ENCODE results near the gene SUN3. TPM values are rescaled to one million over a fixed set of nuclear protein-coding genes. Genes with fewer than 3 reads are reported as not detected.
"Not testable (repeated sequence)": the region's sequence is repeated elsewhere in the genome, so short reads cannot be mapped to it uniquely, and the experiment has no call there.

The SUN3 gene
- total RNA-seq, 1 donor from 2014 or later = not detected

- DNase-seq (ENCODE audit: low spot score) = peak; percentile 96
- intact Hi-C loops (cut with DNase I) = loop anchor here (5.0 kb wide), 2 partner anchors 43 to 52 kb away; partner anchors contain the start of gene UPP1
These were observed 6.5 kb upstream of the SUN3 start, which contains the start of gene C7orf57 for GRCh38 chr7:48035301-48035966. Gene C7orf57 (plus strand): TSS chr7:48035543. CDS start chr7:48036309, 766 bp downstream.

DNA sequence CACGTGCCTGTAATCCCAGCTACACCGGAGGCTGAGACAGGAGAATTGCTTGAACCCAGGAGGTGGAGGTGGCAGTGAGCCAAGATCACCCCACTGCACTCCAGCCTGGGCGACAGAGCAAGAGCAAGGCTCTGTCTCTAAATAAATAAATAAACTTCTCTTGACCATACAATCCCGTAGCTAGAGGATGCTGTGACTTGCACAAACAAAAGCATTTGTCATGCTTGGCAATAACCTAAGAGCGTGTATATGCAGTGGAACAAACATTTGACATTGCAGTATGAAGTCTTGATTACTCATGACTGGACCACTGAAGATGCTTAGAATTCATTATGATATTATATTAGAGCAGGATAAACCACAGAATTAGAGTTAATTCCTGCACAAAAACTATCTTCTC is 5.0 kb upstream of the SUN3 start:
- no peak for DNase-seq (ENCODE audit: low spot score)

GRCh38 chr7:48031111-48031510 is 2.2 kb upstream of the SUN3 start:
- no peak for DNase-seq (ENCODE audit: low spot score)
- intact Hi-C loops (cut with DNase I) = no loop called here

More for the DNA sequence above, 5.0 kb upstream of the SUN3 start:
- intact Hi-C loops (cut with DNase I) = no loop called here

- intact Hi-C loops (cut with DNase I) = no loop called here
- DNase-seq (ENCODE audit: low spot score) = no peak
These were observed 3.3 kb downstream of the SUN3 start for GRCh38 chr7:48025624-48026023.

- intact Hi-C loops (cut with DNase I) = no loop called here
These were observed 11.2 kb downstream of the SUN3 start for GRCh38 chr7:48017674-48018073.

DNA sequence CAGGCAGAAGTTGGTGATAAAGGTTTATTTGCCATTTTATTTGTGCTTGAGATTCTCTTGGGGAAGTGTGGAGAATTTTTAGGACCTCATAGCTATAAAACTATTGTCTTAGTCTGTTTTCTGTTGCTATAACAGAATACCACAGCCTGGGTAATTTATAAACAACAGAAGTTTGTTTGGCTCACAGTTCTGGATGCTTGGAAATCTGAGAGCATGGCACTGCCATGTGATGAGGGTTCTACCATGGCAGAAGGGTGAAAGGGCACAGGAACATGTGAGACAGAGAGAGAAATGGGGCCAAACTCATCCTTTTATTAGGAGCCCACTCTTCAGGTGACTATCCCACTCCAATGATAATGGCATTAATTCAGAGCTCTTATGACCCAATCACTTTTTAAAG is 12.3 kb downstream of the SUN3 start:
- DNase-seq (ENCODE audit: low spot score) = no peak
- intact Hi-C loops (cut with DNase I) = no loop called here

More at GRCh38 chr7:48017674-48018073, 11.2 kb downstream of the SUN3 start:
- no peak for DNase-seq (ENCODE audit: low spot score)

DNA sequence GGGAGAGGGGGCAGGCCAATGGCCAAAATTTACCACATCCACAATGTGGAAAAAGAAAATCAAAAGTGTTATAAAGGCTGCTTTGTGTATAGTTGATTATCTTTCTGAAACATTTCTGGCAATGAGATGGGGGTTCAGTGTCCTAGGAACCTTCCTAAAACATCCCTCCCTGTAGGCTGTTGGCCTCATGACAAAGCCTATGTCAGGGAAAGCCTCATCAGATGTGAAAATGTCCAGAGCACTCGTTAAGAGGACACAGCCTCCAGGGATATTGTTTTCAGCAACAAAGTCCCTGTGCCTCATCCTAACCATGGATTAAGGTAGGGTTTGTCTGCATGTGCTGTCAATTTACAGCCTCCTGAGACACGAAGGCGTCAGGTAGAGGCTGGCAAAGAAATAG is 17.0 kb downstream of the SUN3 start:
- no peak for DNase-seq (ENCODE audit: low spot score)
- intact Hi-C loops (cut with DNase I) = no loop called here

DNA sequence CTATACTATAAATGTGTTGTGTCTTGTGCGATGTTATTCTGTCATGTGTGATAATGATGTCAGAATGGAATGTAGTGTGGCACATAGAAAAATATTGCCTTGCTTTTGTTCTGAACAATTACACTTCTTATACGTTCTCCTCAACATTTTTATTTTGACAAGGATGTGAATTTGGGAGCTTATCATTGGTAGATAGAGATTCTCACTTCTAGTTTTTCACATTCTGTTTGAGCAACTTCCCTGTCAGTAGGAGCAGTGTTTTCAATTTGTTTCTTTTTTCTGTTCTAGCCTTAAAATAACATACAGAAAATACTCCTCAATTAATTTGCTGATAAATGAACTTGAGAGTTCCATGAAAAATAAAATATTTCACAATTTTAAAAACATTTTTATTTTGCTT is 17.6 kb downstream of the SUN3 start:
- intact Hi-C loops (cut with DNase I) = no loop called here
- DNase-seq (ENCODE audit: low spot score) = no peak

- intact Hi-C loops (cut with DNase I) = no loop called here
- DNase-seq (ENCODE audit: low spot score) = no peak
These were observed 19.0 kb downstream of the SUN3 start for GRCh38 chr7:48009954-48010353.

DNA sequence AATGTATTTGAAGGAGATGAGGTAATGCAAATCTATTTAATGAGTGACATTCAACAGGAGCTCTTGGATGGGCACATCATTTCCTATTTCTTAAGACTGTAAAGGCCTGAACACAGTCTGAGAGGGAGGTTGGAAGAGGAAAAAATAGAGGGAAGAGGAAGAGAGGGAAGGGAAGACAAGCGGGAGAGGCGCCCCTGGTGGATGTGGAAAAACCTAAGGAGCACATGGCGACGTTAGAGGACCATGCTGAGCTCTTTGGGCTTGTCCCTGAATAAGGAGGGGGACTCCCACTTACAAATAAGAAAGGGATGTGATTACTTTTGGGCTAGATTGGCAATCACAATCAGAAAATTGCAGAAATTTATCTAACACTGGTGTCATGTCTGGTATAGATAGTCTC is 19.6 kb downstream of the SUN3 start:
- DNase-seq (ENCODE audit: low spot score) = no peak
- intact Hi-C loops (cut with DNase I) = no loop called here

GRCh38 chr7:48006866-48007265 is 22.0 kb downstream of the SUN3 start:
- intact Hi-C loops (cut with DNase I) = no loop called here
- DNase-seq (ENCODE audit: low spot score) = no peak

DNA sequence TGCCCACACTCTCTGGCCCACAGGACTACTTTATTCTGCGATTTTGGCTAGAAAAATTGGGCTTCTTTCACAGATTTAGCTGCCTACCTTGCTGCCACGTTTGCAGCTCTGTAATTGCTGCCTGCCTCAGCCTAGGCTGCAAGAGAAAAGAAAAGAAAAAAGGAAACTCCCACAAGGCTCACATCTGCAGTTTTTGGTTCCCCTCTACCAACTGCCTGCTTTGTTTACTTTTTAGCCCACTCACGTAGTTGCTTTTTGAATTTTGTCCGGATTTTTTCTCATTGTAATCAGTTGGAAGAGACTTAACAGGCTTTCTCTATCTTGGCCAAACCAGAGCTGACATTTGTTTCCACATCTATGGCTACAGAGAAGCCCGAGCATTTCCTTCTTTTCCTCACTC is 24.3 kb downstream of the SUN3 start:
- intact Hi-C loops (cut with DNase I) = no loop called here

GRCh38 chr7:48004032-48004431 is 24.9 kb downstream of the SUN3 start:
- intact Hi-C loops (cut with DNase I) = no loop called here
- no peak for DNase-seq (ENCODE audit: low spot score)

More for the DNA sequence above, 24.3 kb downstream of the SUN3 start:
- no peak for DNase-seq (ENCODE audit: low spot score)

- intact Hi-C loops (cut with DNase I); DNase-seq (ENCODE audit: low spot score): not testable (repeated sequence)
These were observed 28.7 kb downstream of the SUN3 start for GRCh38 chr7:48000164-48000563.

GRCh38 chr7:47999413-47999812 is 29.5 kb downstream of the SUN3 start:
- DNase-seq (ENCODE audit: low spot score) = no peak
- intact Hi-C loops (cut with DNase I) = no loop called here

DNA sequence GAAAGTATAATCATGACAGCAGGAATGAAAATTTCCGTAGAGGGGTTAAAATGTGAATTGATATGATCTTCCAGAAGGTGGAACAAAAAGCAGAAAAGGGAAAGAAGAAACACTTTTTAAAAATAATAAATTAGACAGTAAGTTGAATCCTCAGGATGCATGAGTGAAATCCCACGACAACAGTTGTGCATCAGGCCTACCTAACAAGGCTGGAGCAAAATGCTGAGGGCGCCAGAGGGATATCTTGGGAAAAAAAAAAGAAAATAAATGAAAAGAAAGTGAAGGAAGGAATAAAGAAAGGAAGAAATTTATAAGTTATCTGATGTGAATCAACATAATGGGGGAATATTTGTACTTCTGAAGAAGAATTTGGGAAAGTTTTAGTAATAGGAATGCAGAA is 36.5 kb downstream of the SUN3 start:
- no peak for DNase-seq (ENCODE audit: low spot score)
- intact Hi-C loops (cut with DNase I) = loop anchor here (5.0 kb wide), 2 partner anchors 45 to 95 kb away; partner anchors contain the start of genes C7orf57 and UPP1

- peak; percentile 92 for DNase-seq (ENCODE audit: low spot score)
- intact Hi-C loops (cut with DNase I) = loop anchor here (1.0 to 5.0 kb wide), 3 partner anchors 45 to 117 kb away; partner anchors contain the start of genes C7orf57 and UPP1
These were observed 37.1 kb downstream of the SUN3 start for GRCh38 chr7:47991741-47992311.

GRCh38 chr7:47991270-47991669 is 37.6 kb downstream of the SUN3 start:
- intact Hi-C loops (cut with DNase I) = loop anchor here (1.0 to 5.0 kb wide), 3 partner anchors 46 to 118 kb away; partner anchors contain the start of genes C7orf57 and UPP1
- DNase-seq (ENCODE audit: low spot score) = no peak

DNA sequence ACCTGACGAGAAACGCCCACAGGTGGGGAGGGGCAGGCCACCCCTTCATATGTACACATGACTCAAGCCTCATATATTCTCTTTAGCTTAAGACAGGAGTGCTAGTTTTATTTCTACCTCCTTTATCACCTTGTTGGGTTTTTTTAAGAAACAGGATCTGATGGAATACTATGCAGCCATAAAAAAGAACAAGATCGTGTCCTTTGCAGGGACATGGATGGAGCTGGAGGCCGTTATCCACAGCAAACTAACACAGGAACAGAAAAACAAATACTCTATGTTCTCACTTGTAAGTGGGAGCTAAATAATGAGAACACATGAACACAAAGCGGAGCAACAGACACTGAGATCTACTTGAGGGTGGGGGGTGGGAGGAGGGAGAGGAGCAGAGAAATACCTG is 38.3 kb downstream of the SUN3 start:
- DNase-seq (ENCODE audit: low spot score) = no peak
- intact Hi-C loops (cut with DNase I) = loop anchor here (5.0 kb wide), 2 partner anchors 47 to 97 kb away; partner anchors contain the start of genes C7orf57 and UPP1

GRCh38 chr7:47989607-47990400 is 39.1 kb downstream of the SUN3 start:
- intact Hi-C loops (cut with DNase I) = loop anchor here (5.0 kb wide), 2 partner anchors 47 to 97 kb away; partner anchors contain the start of genes C7orf57 and UPP1

More at GRCh38 chr7:47989607-47990400, 39.1 kb downstream of the SUN3 start:
- DNase-seq (ENCODE audit: low spot score) = not testable (repeated sequence)

Data from cardiac septum (tissue), 1 donor.